GM23338 (cell line): ENCODE results near the gene P2RY8.

Experiments
- CREB1 ChIP-seq: fragments of 250-450 bp; sonication (Bioruptor Pico); IDR thresholded peaks from 2 replicates; pipeline ENCODE4 v1.5.0; 2020; ENCODE audit warnings: low read depth, mild to moderate bottlenecking, moderate library complexity
- CTCF ChIP-seq, 2 experiments: fragments of 200-600 bp in 1 of 2; sonication (generic) in 1 of 2; conservative IDR thresholded peaks; 2 replicates each; pipeline versions ENCODE4 v1.5.1 to v1.6.1; 2016 to 2017; ENCODE audit warnings: antibody characterized with exemption in 2 of 2, low read depth in 2 of 2, mild to moderate bottlenecking in 2 of 2, moderate library complexity in 1 of 2
- EZH2 ChIP-seq: fragments of 200-600 bp; sonication (generic); IDR thresholded peaks from one replicate; pipeline ENCODE4 v1.8.0; 2017; ENCODE audit warnings: antibody characterized with exemption, mild to moderate bottlenecking, low read depth; ENCODE audit not compliant: unreplicated experiment
- EZH2phosphoT487 ChIP-seq: fragments of 200-600 bp; sonication (generic); IDR thresholded peaks from one replicate; pipeline ENCODE4 v1.8.1; 2018; ENCODE audit warnings: antibody characterized with exemption; ENCODE audit not compliant: unreplicated experiment
- JUNB ChIP-seq: IDR thresholded peaks from one replicate; pipeline ENCODE4 v1.6.1; 2016; ENCODE audit warnings: antibody characterized with exemption; ENCODE audit not compliant: unreplicated experiment
- NANOG ChIP-seq: IDR thresholded peaks from 2 replicates; pipeline ENCODE4 v1.6.1; 2016; ENCODE audit warnings: antibody characterized with exemption, borderline replicate concordance
- POLR2AphosphoS5 ChIP-seq: IDR thresholded peaks from 2 replicates; pipeline ENCODE4 v1.6.1; 2016; ENCODE audit warnings: antibody characterized with exemption, low read depth
- STAT1 ChIP-seq: IDR thresholded peaks from one replicate; pipeline ENCODE4 v1.6.1; 2016; ENCODE audit warnings: antibody characterized with exemption; ENCODE audit not compliant: unreplicated experiment
- ZNF114 ChIP-seq: fragments of 250-450 bp; sonication (Bioruptor Pico); IDR thresholded peaks from 2 replicates; pipeline ENCODE4 v1.5.0; 2020; ENCODE audit warnings: mild to moderate bottlenecking, moderate library complexity
- ZNF331 ChIP-seq: fragments of 250-450 bp; sonication (Bioruptor Pico); IDR thresholded peaks from 2 replicates; pipeline ENCODE4 v1.5.0; 2020; ENCODE audit warnings: low read depth, mild to moderate bottlenecking, moderate library complexity
- TF ChIP-seq, protein P1 (sequence below): IDR thresholded peaks from one replicate; pipeline ENCODE4 v1.6.1; 2018; ENCODE audit warnings: antibody characterized with exemption; ENCODE audit not compliant: unreplicated experiment
- TF ChIP-seq, protein P2 (sequence below): IDR thresholded peaks from 2 replicates; pipeline ENCODE4 v1.6.1; 2016; ENCODE audit warnings: antibody characterized with exemption
- TF ChIP-seq, protein P3 (sequence below): fragments of 250-450 bp; sonication (Bioruptor Pico); IDR thresholded peaks from 2 replicates; pipeline ENCODE4 v1.5.0; 2020; ENCODE audit warnings: mild to moderate bottlenecking, moderate library complexity

DNA sequence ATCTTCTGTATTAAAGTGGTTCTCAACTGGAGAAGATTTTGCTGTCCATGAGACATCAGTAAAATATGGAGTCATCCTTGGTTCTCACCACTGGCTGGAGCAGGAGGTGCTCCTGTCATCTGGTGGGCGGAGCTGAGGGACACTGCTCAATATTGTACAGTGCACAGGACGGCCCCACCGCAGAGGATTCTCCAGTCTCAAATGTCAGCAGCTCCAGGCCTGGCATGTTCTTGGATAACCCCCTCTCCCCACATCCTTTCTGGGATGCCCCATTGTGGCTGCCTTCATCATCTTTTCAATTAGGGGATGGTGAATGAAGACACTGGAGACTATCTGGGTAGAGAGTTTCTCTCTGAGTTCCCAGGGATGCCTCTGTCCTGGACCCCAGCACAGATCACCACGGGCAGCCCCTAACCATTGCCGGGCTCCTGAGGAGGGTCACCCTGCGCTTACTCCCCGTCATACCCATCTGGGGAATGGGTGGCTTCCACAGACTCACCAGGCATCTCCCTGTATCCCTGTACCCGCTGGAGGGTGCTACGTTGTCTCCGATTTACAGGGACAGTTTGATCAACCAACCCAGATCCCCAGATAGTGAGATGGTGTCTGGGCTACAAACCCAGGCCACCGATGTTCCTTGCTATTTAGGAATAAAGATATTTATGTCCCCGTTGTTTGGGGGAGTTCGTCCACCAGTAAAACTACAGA lies 21.9 kb upstream of the P2RY8 start:
- TF ChIP-seq CTCF (conservative IDR thresholded peaks at IDR 0.05; ENCODE audit: low read depth in 2 of 2) (no peak), EZH2 (no peak), POLR2AphosphoS5 (no peak), CREB1 (CRISPR knock-in tag) (no peak), ZNF114 (no peak), EZH2phosphoT487 (no peak), ZNF331 (no peak), JUNB (no peak), NANOG (no peak), STAT1 (no peak)
- TF ChIP-seq, protein P1, sequence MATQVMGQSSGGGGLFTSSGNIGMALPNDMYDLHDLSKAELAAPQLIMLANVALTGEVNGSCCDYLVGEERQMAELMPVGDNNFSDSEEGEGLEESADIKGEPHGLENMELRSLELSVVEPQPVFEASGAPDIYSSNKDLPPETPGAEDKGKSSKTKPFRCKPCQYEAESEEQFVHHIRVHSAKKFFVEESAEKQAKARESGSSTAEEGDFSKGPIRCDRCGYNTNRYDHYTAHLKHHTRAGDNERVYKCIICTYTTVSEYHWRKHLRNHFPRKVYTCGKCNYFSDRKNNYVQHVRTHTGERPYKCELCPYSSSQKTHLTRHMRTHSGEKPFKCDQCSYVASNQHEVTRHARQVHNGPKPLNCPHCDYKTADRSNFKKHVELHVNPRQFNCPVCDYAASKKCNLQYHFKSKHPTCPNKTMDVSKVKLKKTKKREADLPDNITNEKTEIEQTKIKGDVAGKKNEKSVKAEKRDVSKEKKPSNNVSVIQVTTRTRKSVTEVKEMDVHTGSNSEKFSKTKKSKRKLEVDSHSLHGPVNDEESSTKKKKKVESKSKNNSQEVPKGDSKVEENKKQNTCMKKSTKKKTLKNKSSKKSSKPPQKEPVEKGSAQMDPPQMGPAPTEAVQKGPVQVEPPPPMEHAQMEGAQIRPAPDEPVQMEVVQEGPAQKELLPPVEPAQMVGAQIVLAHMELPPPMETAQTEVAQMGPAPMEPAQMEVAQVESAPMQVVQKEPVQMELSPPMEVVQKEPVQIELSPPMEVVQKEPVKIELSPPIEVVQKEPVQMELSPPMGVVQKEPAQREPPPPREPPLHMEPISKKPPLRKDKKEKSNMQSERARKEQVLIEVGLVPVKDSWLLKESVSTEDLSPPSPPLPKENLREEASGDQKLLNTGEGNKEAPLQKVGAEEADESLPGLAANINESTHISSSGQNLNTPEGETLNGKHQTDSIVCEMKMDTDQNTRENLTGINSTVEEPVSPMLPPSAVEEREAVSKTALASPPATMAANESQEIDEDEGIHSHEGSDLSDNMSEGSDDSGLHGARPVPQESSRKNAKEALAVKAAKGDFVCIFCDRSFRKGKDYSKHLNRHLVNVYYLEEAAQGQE = no peak
- TF ChIP-seq, protein P2, sequence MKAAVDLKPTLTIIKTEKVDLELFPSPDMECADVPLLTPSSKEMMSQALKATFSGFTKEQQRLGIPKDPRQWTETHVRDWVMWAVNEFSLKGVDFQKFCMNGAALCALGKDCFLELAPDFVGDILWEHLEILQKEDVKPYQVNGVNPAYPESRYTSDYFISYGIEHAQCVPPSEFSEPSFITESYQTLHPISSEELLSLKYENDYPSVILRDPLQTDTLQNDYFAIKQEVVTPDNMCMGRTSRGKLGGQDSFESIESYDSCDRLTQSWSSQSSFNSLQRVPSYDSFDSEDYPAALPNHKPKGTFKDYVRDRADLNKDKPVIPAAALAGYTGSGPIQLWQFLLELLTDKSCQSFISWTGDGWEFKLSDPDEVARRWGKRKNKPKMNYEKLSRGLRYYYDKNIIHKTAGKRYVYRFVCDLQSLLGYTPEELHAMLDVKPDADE = no peak
- TF ChIP-seq, protein P3, sequence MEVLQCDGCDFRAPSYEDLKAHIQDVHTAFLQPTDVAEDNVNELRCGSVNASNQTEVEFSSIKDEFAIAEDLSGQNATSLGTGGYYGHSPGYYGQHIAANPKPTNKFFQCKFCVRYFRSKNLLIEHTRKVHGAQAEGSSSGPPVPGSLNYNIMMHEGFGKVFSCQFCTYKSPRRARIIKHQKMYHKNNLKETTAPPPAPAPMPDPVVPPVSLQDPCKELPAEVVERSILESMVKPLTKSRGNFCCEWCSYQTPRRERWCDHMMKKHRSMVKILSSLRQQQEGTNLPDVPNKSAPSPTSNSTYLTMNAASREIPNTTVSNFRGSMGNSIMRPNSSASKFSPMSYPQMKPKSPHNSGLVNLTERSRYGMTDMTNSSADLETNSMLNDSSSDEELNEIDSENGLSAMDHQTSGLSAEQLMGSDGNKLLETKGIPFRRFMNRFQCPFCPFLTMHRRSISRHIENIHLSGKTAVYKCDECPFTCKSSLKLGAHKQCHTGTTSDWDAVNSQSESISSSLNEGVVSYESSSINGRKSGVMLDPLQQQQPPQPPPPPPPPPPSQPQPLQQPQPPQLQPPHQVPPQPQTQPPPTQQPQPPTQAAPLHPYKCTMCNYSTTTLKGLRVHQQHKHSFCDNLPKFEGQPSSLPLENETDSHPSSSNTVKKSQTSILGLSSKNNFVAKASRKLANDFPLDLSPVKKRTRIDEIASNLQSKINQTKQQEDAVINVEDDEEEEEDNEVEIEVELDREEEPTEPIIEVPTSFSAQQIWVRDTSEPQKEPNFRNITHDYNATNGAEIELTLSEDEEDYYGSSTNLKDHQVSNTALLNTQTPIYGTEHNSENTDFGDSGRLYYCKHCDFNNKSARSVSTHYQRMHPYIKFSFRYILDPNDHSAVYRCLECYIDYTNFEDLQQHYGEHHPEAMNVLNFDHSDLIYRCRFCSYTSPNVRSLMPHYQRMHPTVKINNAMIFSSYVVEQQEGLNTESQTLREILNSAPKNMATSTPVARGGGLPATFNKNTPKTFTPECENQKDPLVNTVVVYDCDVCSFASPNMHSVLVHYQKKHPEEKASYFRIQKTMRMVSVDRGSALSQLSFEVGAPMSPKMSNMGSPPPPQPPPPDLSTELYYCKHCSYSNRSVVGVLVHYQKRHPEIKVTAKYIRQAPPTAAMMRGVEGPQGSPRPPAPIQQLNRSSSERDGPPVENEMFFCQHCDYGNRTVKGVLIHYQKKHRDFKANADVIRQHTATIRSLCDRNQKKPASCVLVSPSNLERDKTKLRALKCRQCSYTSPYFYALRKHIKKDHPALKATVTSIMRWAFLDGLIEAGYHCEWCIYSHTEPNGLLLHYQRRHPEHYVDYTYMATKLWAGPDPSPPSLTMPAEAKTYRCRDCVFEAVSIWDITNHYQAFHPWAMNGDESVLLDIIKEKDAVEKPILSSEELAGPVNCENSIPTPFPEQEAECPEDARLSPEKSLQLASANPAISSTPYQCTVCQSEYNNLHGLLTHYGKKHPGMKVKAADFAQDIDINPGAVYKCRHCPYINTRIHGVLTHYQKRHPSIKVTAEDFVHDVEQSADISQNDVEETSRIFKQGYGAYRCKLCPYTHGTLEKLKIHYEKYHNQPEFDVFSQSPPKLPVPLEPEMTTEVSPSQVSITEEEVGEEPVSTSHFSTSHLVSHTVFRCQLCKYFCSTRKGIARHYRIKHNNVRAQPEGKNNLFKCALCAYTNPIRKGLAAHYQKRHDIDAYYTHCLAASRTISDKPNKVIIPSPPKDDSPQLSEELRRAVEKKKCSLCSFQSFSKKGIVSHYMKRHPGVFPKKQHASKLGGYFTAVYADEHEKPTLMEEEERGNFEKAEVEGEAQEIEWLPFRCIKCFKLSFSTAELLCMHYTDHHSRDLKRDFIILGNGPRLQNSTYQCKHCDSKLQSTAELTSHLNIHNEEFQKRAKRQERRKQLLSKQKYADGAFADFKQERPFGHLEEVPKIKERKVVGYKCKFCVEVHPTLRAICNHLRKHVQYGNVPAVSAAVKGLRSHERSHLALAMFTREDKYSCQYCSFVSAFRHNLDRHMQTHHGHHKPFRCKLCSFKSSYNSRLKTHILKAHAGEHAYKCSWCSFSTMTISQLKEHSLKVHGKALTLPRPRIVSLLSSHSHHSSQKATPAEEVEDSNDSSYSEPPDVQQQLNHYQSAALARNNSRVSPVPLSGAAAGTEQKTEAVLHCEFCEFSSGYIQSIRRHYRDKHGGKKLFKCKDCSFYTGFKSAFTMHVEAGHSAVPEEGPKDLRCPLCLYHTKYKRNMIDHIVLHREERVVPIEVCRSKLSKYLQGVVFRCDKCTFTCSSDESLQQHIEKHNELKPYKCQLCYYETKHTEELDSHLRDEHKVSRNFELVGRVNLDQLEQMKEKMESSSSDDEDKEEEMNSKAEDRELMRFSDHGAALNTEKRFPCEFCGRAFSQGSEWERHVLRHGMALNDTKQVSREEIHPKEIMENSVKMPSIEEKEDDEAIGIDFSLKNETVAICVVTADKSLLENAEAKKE (CRISPR knock-in tag) = no peak
